GM19468 (cell line): ENCODE results near the gene PIGU.

Source experiments
- ATAC-seq: cut with Tn5 transposase; IDR thresholded peaks from one replicate; pipeline ENCODE4 v1.9.1; 2021; ENCODE audit warnings: mild to moderate bottlenecking, moderate library complexity, moderate number of reproducible peaks; ENCODE audit not compliant: unreplicated experiment; ENCODE audit errors: extremely low read depth

Gene PIGU

GRCh38 chr20:34540596-34541263 is 136.2 kb downstream of the PIGU start:
- ATAC-seq = no peak

- ATAC-seq = no peak
Measured at GRCh38 chr20:34539756-34540155, 137.1 kb downstream of the PIGU start.

DNA sequence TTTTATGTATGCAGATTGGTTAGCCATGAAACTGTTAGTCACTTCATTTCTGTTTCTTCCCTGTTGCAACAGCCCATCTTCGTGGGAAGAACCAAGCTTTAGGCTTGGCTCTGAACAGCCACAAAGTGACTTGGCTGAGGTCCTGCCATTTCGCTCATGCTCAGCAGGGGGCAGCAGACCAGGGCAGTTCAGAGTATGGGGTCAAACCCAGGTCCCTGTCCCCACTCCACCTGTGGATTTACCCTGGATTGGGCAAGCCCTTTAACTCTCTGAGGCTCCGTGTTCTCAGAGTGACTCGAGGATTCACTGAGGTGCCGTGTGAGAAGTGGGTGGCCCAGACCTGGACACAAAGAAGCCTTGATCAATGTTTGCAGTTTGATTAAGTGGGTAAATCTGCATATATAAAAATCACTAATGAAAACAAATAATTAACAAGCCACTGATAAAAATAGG is 138.2 kb downstream of the PIGU start:
- ATAC-seq = no peak

DNA sequence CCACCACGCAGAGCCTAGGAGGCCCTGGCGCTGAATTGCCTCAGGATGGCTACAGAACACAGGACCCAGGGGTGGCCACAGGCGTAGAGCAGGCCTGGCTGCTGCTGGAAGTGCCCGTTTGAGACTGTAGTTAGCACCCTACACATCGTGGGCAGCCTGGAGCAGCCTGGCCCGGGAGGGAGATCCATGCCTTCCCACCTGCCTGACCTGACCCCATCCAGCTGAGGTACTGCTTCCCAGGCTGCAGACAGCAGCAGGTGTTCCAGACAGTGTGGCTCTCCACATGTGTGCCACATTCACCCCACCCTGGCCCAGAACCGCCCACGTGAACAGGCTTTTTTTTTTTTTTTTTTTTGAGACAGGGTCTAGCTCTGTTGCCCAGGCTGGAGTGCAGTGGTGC is 139.2 kb downstream of the PIGU start:
- ATAC-seq = no peak

GRCh38 chr20:34536798-34537394 is 140.0 kb downstream of the PIGU start:
- ATAC-seq = no peak

DNA sequence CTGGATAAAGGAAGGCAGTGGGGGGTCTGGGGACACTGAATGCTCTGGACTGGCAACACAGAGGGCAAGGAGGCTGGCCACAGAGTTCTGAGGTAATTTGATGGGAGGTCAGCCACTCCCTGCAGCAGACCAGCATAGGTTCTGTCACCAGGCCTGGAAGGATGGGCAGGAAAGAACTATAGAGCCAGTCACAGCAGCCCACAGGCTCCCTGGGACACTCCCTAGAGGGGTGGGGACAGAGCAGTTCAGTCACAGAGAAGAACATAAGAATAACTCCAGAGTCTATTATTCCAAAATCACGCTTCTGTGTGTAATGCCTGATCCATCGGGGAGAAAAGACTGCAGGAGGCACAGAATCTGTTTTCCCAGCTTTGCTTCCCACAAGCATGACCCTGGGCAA is 141.0 kb downstream of the PIGU start:
- no peak for ATAC-seq

GRCh38 chr20:34535301-34535840 is 141.5 kb downstream of the PIGU start:
- ATAC-seq = no peak

DNA sequence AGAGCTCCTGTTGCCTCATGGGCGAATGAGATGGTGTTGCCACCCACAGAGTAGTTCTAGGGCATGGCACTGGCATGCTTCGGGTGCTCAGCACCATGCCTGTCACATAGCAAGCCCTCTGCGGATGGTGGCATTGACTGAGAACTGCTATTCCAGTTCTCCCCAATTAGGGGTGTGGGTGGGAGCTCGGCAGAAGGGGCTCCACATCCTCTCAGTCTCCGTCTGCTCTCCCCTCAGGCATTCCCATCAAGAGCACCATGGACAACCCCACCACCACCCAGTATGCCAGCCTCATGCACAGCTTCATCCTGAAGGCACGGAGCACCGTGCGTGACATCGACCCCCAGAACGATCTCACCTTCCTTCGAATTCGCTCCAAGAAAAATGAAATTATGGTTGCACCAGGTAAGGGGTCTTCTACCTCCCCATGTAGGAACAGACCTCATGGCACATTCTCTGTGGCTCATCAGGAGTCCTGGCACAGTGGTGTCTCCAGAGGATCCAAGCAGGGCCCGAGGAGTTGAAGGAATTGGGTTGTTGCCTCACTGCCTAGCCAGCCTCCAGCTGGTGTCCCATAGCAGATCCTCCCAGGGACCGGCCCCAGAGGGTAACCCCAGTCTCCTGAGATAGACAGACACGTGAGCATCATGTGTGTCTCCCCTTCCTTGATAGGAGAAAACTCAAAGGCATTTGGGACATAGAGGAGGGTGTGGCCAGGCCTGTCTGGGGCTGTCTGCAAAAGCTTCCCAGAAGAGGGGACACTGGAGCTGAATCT is 142.3 kb downstream of the PIGU start:
- ATAC-seq = no peak

DNA sequence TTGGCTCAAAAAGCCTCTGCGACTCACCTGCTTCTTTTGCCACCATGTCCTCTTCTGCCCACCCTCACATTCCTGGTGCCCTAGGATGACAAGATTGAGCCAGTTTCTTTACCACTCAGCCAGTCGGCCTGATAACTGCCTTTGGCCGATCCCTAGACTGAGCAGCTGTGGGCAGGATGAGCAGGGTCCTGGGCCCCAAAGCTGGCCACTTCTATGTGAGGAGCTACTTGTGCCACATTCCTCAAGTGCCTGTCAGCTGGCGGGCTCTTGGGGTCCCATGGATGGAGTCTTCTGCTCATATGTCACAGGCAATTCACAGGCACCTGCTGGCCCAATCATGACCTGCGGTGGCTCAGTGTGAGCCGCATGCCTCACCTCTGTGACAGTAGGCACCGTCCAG is 144.1 kb downstream of the PIGU start:
- no peak for ATAC-seq

- no peak for ATAC-seq
Measured at GRCh38 chr20:34532320-34532719, 144.6 kb downstream of the PIGU start.

- ATAC-seq = no peak
Measured at GRCh38 chr20:34531608-34532265, 145.2 kb downstream of the PIGU start.

DNA sequence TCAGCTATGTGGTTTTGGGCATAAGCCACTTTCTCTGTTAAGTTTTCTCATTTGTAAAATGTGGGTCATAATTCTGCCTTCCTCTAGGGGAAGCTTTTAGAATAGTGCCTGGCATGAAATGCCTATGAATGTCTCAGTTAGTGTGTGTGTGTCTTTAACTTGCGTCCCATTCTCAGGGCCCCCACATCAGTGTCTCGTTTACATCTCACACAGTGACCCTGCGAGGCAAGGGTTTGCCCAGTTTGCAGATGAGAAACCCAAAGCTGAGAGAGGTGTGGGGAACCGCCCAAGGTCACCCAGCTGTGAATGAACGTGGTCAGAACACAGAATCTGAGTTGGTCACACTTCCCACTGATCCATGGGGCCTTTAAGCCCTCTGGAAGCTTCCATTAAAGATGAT is 146.6 kb downstream of the PIGU start:
- ATAC-seq = no peak

- ATAC-seq = no peak
Measured at GRCh38 chr20:34529742-34530141, 147.2 kb downstream of the PIGU start.

GRCh38 chr20:34528921-34529297 is 148.0 kb downstream of the PIGU start:
- no peak for ATAC-seq

DNA sequence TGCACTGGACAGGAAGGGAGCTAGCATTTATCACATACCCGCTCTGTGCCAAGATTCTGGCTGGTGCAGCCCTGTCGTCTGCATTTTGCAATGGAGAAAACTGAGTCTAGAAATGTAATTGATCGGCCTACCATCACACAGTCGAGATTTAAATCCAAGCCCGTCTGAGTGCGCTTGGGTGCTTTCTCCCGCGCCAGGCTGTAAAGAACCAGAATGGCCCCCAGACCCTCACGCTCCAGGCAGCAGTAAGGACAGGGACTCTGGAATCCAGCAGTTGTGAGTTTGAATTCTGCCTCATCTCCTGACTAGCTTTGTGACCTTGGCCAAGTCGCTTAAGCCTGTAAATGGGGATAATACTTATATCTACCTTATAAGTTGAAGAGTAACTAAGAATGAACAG is 149.9 kb downstream of the PIGU start:
- no peak for ATAC-seq

- no peak for ATAC-seq
Measured at GRCh38 chr20:34526466-34526865, 150.4 kb downstream of the PIGU start.

- ATAC-seq = no peak
Measured at GRCh38 chr20:34525709-34526416, 151.0 kb downstream of the PIGU start.

DNA sequence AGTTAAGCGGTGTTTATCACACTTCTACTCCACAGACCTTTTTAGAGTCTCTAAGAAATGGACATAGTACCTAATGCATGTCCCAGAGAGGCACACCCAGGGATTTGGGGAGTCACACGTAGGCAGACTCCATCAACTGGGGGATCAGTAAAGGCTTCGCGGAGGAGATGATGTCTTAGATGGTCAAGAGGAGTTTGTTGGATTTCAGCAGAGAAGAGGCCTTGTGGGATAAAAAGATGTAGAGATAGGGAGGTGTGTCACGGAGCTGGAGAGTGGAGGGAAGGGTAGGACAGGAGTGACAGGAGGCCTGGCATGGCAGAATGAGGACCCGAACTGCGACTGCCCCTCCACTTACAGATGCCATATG is 151.6 kb downstream of the PIGU start:
- no peak for ATAC-seq

DNA sequence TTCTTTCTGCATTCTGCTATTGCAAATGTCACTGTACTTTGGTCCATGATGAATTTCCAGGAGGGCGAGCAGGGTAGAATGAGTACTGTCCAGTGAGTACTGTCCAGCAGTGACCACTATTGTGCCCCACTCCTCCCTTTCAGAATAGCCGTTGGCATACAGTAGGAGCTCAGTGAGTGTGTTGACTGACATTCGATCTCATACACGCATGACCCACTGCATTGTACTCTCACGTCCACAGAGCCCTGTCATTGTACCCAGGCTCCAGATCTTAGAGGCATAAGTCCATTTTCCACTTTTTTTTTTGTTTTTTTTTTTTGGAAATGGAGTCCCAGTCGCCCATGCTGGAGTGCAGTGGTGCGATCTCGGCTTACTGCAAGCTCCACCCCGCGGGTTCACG is 152.5 kb downstream of the PIGU start:
- no peak for ATAC-seq
